Activated CD8-positive, alpha-beta memory T cell treated with anti-CD3 and anti-CD28 coated beads for 4 hours (primary cell): ENCODE results near the gene PIAS2.
"Not testable (repeated sequence)": the region's sequence is repeated elsewhere in the genome, so short reads cannot be mapped to it uniquely, and the experiment has no call there.

Experiments used
- DNase-seq, 2 donors: peaks; one replicate each; pipeline ENCODE4 v3.0.0-alpha.2; 2020; ENCODE audit warnings: low read depth in 2 of 2

Gene PIAS2

GRCh38 chr18:46832849-46833248 is 84.5 kb downstream of the PIAS2 start:
- DNase-seq = no peak

DNA sequence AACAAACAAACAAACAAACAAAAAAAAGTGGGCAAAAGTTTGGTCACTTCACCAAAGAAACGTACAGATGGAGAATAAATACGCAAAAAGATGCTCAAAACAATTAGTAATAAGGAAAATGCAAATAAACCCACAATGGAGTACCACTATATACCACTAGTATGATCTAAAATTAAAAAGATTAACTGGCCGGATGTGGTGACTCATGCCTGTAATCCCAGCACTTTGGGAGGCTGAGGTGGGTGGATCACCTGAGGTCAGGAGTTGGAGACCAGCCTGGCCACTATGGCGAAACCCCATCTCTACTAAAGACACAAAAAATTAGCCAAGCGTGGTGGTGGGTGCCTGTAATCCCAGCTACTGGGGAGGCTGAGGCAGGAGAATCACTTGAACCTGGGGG is 84.9 kb downstream of the PIAS2 start:
- DNase-seq = not testable (repeated sequence)

- DNase-seq = no peak
These were observed 85.9 kb downstream of the PIAS2 start for GRCh38 chr18:46831434-46831833.

DNA sequence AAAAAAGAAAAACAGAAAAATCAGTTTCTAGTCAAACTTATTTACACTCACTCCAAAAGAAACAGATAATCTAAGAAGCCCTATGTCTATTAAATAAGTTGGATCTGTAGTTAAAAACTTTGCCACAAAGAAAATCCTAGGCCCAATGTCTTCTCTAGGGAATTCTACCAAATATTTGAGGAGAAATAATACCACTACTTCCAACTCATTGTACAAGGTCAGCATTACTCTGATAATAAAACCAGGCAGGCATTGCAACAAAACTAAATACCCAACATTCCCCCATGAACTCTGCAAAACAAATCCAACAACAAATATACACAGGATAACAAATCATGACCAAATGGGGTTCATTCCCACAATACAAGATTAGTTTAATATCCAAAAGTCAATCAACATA is 86.7 kb downstream of the PIAS2 start:
- DNase-seq = no peak

DNA sequence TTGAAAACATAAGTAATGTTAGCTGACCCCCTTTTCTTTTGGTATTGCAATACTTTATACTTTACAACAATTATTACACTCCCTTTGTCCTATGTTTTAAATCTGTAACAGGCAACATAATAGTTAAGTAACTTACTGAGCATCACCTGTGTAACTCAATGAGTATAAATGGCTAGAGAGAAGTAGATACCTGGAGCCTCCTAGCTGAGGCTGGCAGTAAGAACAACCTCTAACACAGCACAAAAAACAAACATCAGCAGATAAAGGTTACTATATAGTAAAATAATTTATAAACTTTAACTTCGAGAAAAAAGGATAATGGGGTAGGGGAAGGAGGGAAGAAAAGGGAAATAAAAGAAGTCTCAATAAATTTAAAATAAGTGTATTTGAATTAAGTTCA is 87.4 kb downstream of the PIAS2 start:
- no peak for DNase-seq

- DNase-seq = no peak
These were observed 87.8 kb downstream of the PIAS2 start for GRCh38 chr18:46829531-46829930.

DNA sequence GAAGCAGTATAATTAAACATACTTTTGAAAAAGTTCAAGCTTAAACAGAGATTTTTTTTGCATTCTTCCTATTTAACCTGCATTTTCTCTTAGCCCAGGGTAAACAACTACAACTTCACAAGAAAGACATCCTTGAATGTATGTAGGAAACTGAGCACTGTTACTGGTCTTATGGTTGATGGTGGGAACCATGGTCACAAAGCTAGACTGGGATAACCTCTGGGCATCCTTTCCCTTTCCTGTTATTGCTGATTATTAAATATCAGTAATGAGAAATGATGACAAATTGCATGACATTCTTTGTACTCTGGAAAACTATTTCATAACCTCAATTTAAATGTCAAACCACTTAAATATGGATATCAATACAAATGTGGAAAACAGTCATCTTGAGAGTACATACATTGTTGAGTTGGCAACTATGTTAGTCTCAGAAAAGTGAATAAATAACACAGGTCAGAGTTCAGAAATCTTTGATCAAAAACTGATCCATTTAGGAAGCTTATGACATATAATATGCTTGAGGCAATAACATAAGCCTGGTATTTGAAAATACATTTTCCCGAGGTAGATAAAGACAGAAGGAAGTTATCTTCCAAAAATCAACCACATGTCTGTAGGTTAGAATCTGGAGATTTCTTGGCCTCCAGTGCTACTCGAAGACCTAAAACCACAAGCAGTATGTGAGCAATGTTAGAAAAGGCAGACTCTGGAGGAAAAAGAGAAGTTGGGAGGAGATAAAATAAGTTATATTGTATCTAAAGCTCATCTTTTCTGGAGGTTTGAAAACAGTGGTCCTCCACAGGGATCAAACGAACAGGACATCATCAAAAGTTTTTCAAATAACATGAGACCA is 95.2 kb downstream of the PIAS2 start:
- no peak for DNase-seq

- DNase-seq = no peak
These were observed 96.4 kb downstream of the PIAS2 start for GRCh38 chr18:46820863-46821262.

GRCh38 chr18:46815661-46816060 is 101.6 kb downstream of the PIAS2 start:
- no peak for DNase-seq

- no peak for DNase-seq
These were observed 102.9 kb downstream of the PIAS2 start for GRCh38 chr18:46814399-46814798.

DNA sequence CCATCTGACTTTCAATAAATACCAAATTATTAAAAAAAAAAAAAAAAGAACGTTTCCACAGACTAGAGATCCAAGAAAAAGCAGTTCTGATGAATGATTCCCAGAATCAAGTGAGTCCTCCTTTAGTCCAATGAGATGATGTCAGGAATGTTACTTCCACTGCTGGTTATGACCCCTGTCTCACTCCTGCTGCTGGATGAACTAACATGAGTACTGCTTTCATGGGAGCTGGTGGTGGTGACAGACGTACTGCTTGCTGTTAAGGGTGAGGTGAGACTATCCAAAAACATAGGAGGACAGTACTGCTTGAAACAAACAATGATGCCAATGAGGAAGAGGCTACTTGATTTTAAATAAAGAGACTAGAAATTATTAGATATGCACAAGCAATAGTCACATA is 105.0 kb downstream of the PIAS2 start:
- no peak for DNase-seq

- no peak for DNase-seq
These were observed 106.8 kb downstream of the PIAS2 start for GRCh38 chr18:46810481-46811000.

DNA sequence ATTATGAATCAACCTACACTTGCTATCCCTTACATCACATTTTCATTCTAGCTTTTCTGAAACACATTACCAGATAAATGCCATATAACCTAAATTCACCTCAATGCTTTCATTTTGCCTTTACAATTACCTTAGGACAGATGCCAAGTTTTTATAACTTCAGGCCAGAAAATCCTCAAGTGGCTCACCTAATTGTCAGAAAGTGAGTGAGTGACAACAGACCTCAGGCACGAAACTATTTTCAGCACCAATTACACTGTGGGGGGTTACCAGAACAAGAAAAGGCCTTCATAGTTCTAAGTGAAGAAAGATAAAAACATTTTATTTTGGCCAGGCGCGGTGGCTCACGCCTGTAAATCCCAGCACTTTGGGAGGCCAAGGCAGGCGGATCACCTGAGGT is 108.2 kb downstream of the PIAS2 start:
- no peak for DNase-seq

- not testable (repeated sequence) for DNase-seq
These were observed 121.4 kb downstream of the PIAS2 start for GRCh38 chr18:46795945-46796344.

DNA sequence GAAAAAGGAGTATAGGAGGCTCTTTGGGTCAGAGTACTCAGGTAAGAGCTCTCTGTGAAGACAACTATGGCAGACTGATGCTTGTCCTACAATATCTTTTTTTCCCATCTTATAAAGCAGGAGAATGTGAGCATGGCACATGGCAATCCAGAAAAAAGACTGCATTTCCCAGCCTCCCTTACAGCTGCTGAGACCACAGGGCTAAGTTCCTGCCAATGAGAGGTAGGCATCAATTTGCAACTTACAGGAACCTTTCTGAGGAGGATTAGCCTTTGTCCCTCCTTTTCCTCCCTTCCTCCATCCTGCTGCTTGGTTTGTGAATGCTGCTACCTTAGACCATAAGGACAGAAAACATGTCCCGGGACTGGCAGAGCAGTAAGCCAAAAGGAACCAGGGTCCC is 122.7 kb downstream of the PIAS2 start:
- no peak for DNase-seq

GRCh38 chr18:46793565-46793964 is 123.7 kb downstream of the PIAS2 start:
- no peak for DNase-seq

GRCh38 chr18:46789088-46789487 is 128.2 kb downstream of the PIAS2 start:
- no peak for DNase-seq

GRCh38 chr18:46787674-46788073 is 129.6 kb downstream of the PIAS2 start:
- no peak for DNase-seq

DNA sequence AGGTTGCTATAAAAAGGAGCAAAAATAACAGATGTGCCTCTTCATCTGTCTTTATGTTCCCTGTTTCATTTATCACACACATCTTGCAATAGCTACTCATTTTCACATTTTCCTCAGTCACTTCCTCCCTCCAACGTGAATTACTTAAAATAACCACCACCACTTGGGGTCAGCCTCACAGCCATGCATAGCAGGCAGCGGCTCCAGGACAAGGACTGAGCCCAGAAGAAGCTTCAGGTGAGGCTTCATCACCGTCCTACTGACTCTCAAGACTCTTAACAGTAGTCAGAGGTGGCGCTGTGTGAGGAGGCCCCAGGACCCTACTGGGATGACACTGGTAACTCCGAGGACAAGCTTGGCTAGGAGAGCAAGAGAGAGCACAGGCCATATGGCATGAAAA is 144.9 kb downstream of the PIAS2 start:
- no peak for DNase-seq

- no peak for DNase-seq
These were observed 146.2 kb downstream of the PIAS2 start for GRCh38 chr18:46771141-46771540.

DNA sequence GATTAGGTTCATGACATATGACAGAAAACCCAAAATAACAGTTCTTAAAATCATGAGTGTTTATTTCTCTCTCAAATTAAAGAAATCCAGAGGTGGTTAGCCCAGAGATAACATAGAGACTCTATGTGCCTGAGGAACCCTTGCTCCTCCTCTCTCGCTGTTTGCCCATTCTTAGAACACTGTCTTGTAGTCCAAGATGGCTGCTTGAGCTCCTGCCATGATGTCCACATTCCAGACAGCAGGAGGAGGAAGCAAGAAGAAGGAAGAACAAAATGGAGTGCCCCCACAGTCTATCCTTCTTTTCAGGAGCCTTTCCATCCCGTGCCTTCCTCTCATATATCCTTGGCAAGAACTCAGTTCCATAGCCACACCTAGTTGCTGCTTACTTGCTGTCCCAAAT is 146.6 kb downstream of the PIAS2 start:
- no peak for DNase-seq

- DNase-seq = no peak
These were observed 149.0 kb downstream of the PIAS2 start for GRCh38 chr18:46768166-46768921.

GRCh38 chr18:46767217-46767616 is 150.1 kb downstream of the PIAS2 start:
- DNase-seq = no peak
